H9 (cell line): ENCODE data around the gene PIAS1. TPM values are rescaled to one million over a fixed set of nuclear protein-coding genes. Genes with fewer than 3 reads are reported as not detected.

ENCODE experiments used
- DNase-seq: peaks from one replicate; pipeline ENCODE4 v3.0.0-alpha.2; 2017
- H2AFZ ChIP-seq: one replicate; pipeline ENCODE4 v1.6.1; 2013; ENCODE audit warnings: mild to moderate bottlenecking, low read length, control low read depth, moderate library complexity
- H2AK5ac ChIP-seq: 2 replicates; pipeline ENCODE4 v1.6.1; 2013; ENCODE audit warnings: low read length, control low read depth, mixed read lengths; ENCODE audit not compliant: insufficient read length
- H2BK120ac ChIP-seq: one replicate; pipeline ENCODE4 v1.6.1; 2013; ENCODE audit warnings: low read depth, mild to moderate bottlenecking, low read length, control low read depth, inconsistent platforms; ENCODE audit not compliant: poor library complexity, severe bottlenecking
- H2BK12ac ChIP-seq: 2 replicates; pipeline ENCODE4 v1.6.1; 2013; ENCODE audit warnings: low read length, control low read depth, mixed read lengths, low read depth; ENCODE audit not compliant: insufficient read length
- H2BK15ac ChIP-seq: 2 replicates; pipeline ENCODE4 v1.6.1; 2013; ENCODE audit warnings: low read depth, low read length, control low read depth
- H2BK20ac ChIP-seq: one replicate; pipeline ENCODE4 v1.6.1; 2013; ENCODE audit warnings: low read depth, mild to moderate bottlenecking, low read length, control low read depth, inconsistent platforms; ENCODE audit not compliant: poor library complexity, severe bottlenecking
- H2BK5ac ChIP-seq: 2 replicates; pipeline ENCODE4 v1.6.1; 2013; ENCODE audit warnings: low read length, control low read depth, mixed read lengths; ENCODE audit not compliant: insufficient read length
- H3K14ac ChIP-seq: 2 replicates; pipeline ENCODE4 v1.6.1; 2013; ENCODE audit warnings: low read length, control low read depth; ENCODE audit not compliant: insufficient read depth
- H3K18ac ChIP-seq: 2 replicates; pipeline ENCODE4 v1.6.1; 2013; ENCODE audit warnings: low read depth, mild to moderate bottlenecking, mixed read lengths, low read length, control low read depth; ENCODE audit not compliant: insufficient read length
- H3K23ac ChIP-seq: 2 replicates; pipeline ENCODE4 v1.6.1; 2013; ENCODE audit warnings: low read length, control low read depth, mixed read lengths, low read depth; ENCODE audit not compliant: insufficient read length
- H3K23me2 ChIP-seq: 2 replicates; pipeline ENCODE4 v1.6.1; 2013; ENCODE audit warnings: low read depth, mild to moderate bottlenecking, mixed read lengths, low read length, control low read depth; ENCODE audit not compliant: insufficient read length, poor library complexity, severe bottlenecking
- H3K27ac ChIP-seq: 2 replicates; pipeline ENCODE4 v1.5.1; 2013; ENCODE audit warnings: low read length, control low read depth, mixed read lengths, low read depth; ENCODE audit not compliant: insufficient read length
- H3K27me3 ChIP-seq: 2 replicates; pipeline ENCODE4 v1.6.1; 2013; ENCODE audit warnings: low read length, control low read depth, inconsistent platforms; ENCODE audit not compliant: insufficient read depth
- H3K4ac ChIP-seq: 2 replicates; pipeline ENCODE4 v1.6.1; 2013; ENCODE audit warnings: low read depth, mild to moderate bottlenecking, control low read depth, inconsistent platforms, low read length, moderate library complexity
- H3K4me1 ChIP-seq: 2 replicates; pipeline ENCODE4 v1.6.1; 2013; ENCODE audit warnings: low read length, control low read depth, inconsistent platforms; ENCODE audit not compliant: insufficient read depth
- H3K4me2 ChIP-seq: 2 replicates; pipeline ENCODE4 v1.6.1; 2013; ENCODE audit warnings: low read length, control low read depth, mixed read lengths; ENCODE audit not compliant: insufficient read length, insufficient read depth
- H3K56ac ChIP-seq: 2 replicates; pipeline ENCODE4 v1.6.1; 2013; ENCODE audit warnings: low read depth, mild to moderate bottlenecking, mixed read lengths, low read length, control low read depth; ENCODE audit not compliant: insufficient read length
- H3K79me1 ChIP-seq: 2 replicates; pipeline ENCODE4 v1.6.1; 2013; ENCODE audit warnings: low read depth, mild to moderate bottlenecking, moderate library complexity, low read length, control low read depth, inconsistent platforms; ENCODE audit not compliant: insufficient read depth, poor library complexity, severe bottlenecking
- H3K79me2 ChIP-seq: 2 replicates; pipeline ENCODE4 v1.6.1; 2013; ENCODE audit warnings: low read length, control low read depth, inconsistent platforms; ENCODE audit not compliant: insufficient read depth
- H3K9ac ChIP-seq: 2 replicates; pipeline ENCODE4 v1.6.1; 2013; ENCODE audit warnings: low read length, control low read depth, mixed read lengths; ENCODE audit not compliant: insufficient read length; ENCODE audit errors: extremely low read depth
- H3K9me3 ChIP-seq: one replicate; pipeline ENCODE4 v1.6.1; 2013; ENCODE audit warnings: low read depth, low read length, inconsistent platforms; ENCODE audit not compliant: control insufficient read depth
- H3T11ph ChIP-seq: one replicate; pipeline ENCODE4 v1.6.1; 2013; ENCODE audit warnings: mild to moderate bottlenecking, low read length, control low read depth, inconsistent platforms
- H4K20me1 ChIP-seq: one replicate; pipeline ENCODE4 v1.6.1; 2013; ENCODE audit not compliant: control insufficient read depth, insufficient read length, insufficient read depth
- H4K5ac ChIP-seq: 2 replicates; pipeline ENCODE4 v1.6.1; 2013; ENCODE audit warnings: low read depth, mild to moderate bottlenecking, mixed read lengths, low read length, control low read depth; ENCODE audit not compliant: insufficient read length
- H4K8ac ChIP-seq: replicated peaks from 2 replicates; pipeline ENCODE4 v1.6.1; 2013; ENCODE audit warnings: low read length, control low read depth, mixed read lengths, low read depth; ENCODE audit not compliant: insufficient read length
- H4K91ac ChIP-seq: 2 replicates; pipeline ENCODE4 v1.6.1; 2013; ENCODE audit warnings: low read depth, mild to moderate bottlenecking, moderate library complexity, mixed read lengths, low read length, control low read depth; ENCODE audit not compliant: insufficient read length
- H3K27ac Mint-ChIP-seq, 3 experiments: 2 replicates in 2 of 3; 3 replicates in 1 of 3; pipeline ENCODE4 v1.8.0; 2020 to 2021; ENCODE audit warnings: mixed read lengths in 3 of 3, mild to moderate bottlenecking in 1 of 3, moderate library complexity in 1 of 3
- H3K27me3 Mint-ChIP-seq: 2 replicates; pipeline ENCODE4 v1.8.0; 2021; ENCODE audit warnings: low read depth, mild to moderate bottlenecking, moderate library complexity, mixed read lengths
- H3K36me3 Mint-ChIP-seq, 3 experiments: 2 replicates in 2 of 3; 3 replicates in 1 of 3; pipeline ENCODE4 v1.8.0; 2020 to 2021; ENCODE audit warnings: low read depth in 3 of 3, mixed read lengths in 3 of 3; ENCODE audit not compliant: insufficient read depth in 1 of 3
- H3K4me1 Mint-ChIP-seq, 2 experiments: 2 replicates each; pipeline ENCODE4 v1.8.0; 2020; ENCODE audit warnings: mixed read lengths in 2 of 2
- H3K4me3 Mint-ChIP-seq, 2 experiments: 2 replicates in 1 of 2; 3 replicates in 1 of 2; pipeline ENCODE4 v1.8.0; 2020 to 2021; ENCODE audit warnings: mild to moderate bottlenecking in 2 of 2, mixed read lengths in 2 of 2, moderate library complexity in 1 of 2
- H3K9me3 Mint-ChIP-seq, 2 experiments: 2 replicates in 1 of 2; 3 replicates in 1 of 2; pipeline ENCODE4 v1.8.0; 2020; ENCODE audit warnings: mild to moderate bottlenecking in 2 of 2, mixed read lengths in 2 of 2, moderate library complexity in 1 of 2
- WGBS: extraction: QIAGEN DNeasy Blood & Tissue Kit; methylation state at CpG from one replicate; pipeline ENCODE4 v1.1.7; 2013; ENCODE audit warnings: missing lambda C conversion rate, low lambda C conversion rate, mixed read lengths; ENCODE audit not compliant: insufficient read length; ENCODE audit errors: extremely low coverage; 5-methylcytosine and 5-hydroxymethylcytosine counted together
- total RNA-seq: library from RNA; stranded (reverse); gene quantifications from 2 replicates; pipeline ENCODE4 v1.2.1, GENCODE V29; 2021
- TF ChIP-seq, protein P1 (sequence below): fragments of 200-600 bp; sonication (generic); conservative IDR thresholded peaks from 3 replicates; pipeline ENCODE4 v1.8.0; 2021; ENCODE audit warnings: antibody characterized with exemption, mild to moderate bottlenecking

The PIAS1 gene
- total RNA-seq, 1 experiment from 2014 or later, result 31.1 TPM

DNA sequence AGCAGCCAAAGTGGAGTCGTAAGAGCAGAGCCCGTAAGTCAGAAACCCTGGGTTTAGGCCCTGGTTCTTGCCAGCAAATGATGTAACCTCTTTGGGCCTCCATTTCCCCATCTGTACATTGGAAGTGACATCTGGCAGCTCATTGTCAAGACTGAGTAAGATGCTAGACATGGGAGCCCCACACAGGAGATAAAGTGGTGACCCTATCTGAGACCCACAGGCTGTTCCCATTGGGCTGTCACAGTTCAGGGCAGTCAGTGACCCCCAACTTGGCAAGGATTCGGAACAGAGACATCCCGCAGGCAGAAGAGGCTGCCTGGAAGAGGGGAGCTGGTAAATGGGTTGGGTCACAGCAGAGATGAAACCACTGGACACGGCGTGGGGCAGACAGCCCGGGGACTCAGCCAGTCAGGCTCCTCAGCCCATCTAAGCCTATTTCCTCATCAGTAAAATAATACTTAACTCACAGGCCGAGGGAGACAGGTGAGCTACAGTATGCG is 173.6 kb downstream of the PIAS1 start:
- H3K79me1 ChIP-seq, result peaks cover 5% of the 10 kb centered on the region
- no peaks in the 10 kb centered on the region for H3K9me3 ChIP-seq
- H3K9ac ChIP-seq, result no peak overlapping the region
- H3K4me3 Mint-ChIP-seq, result peak overlapping the region; percentile 82 to 90
- H3K4ac ChIP-seq, result no peak overlapping the region
- H3T11ph ChIP-seq, result no peak overlapping the region
- no peaks in the 10 kb centered on the region for H4K20me1 ChIP-seq
- no peak overlapping the region for H2BK15ac ChIP-seq
- H3K4me2 ChIP-seq, result peak overlapping the region; percentile 98
- H3K23me2 ChIP-seq, result peaks cover 16% of the 10 kb centered on the region
- peaks cover 13 to 26% (median 18%) of the 10 kb centered on the region in 3 experiments for H3K36me3 Mint-ChIP-seq
- H3K9me3 Mint-ChIP-seq, result peaks cover 8 to 14% of the 10 kb centered on the region in 2 experiments; a peak in 4 of 5 replicates
- TF ChIP-seq, protein P1, sequence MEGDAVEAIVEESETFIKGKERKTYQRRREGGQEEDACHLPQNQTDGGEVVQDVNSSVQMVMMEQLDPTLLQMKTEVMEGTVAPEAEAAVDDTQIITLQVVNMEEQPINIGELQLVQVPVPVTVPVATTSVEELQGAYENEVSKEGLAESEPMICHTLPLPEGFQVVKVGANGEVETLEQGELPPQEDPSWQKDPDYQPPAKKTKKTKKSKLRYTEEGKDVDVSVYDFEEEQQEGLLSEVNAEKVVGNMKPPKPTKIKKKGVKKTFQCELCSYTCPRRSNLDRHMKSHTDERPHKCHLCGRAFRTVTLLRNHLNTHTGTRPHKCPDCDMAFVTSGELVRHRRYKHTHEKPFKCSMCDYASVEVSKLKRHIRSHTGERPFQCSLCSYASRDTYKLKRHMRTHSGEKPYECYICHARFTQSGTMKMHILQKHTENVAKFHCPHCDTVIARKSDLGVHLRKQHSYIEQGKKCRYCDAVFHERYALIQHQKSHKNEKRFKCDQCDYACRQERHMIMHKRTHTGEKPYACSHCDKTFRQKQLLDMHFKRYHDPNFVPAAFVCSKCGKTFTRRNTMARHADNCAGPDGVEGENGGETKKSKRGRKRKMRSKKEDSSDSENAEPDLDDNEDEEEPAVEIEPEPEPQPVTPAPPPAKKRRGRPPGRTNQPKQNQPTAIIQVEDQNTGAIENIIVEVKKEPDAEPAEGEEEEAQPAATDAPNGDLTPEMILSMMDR, result no peak
- peaks cover 16% of the 10 kb centered on the region for H3K27me3 Mint-ChIP-seq
- no peak overlapping the region for H3K14ac ChIP-seq
- H2BK20ac ChIP-seq, result no peak overlapping the region
- no peak overlapping the region for H2BK12ac ChIP-seq
- peaks cover 35 to 37% of the 10 kb centered on the region in 2 experiments for H3K4me1 Mint-ChIP-seq
- no CpG with 5 or more reads among the region's 9 CpGs for WGBS
- no peak overlapping the region for H3K27ac ChIP-seq
- no peak overlapping the region for H4K5ac ChIP-seq
- H4K91ac ChIP-seq, result no peak overlapping the region
- H2AFZ ChIP-seq, result no peak overlapping the region
- no peak overlapping the region for H2AK5ac ChIP-seq
- H3K4me1 ChIP-seq, result peaks cover 12% of the 10 kb centered on the region; the same call in 1 of the 2 replicates
- no peak overlapping the region for H3K18ac ChIP-seq
- DNase-seq, result no peak
- H3K27ac Mint-ChIP-seq, result peak overlapping the region in 1 of 3 experiments; percentile 28; a peak in 1 of 7 replicates
- peaks cover 26% of the 10 kb centered on the region; the same call in 1 of the 2 replicates for H3K79me2 ChIP-seq
- no peak overlapping the region for H2BK120ac ChIP-seq
- no peak overlapping the region for H2BK5ac ChIP-seq
- no peak overlapping the region for H3K56ac ChIP-seq
- no peak overlapping the region for H4K8ac ChIP-seq
- no peaks in the 10 kb centered on the region for H3K27me3 ChIP-seq
- no peak overlapping the region for H3K23ac ChIP-seq
